ENCODE results near the gene TBX1. TPM values are rescaled to one million over a fixed set of nuclear protein-coding genes. Genes with fewer than 3 reads are reported as not detected.

Gene TBX1
- total RNA-seq, 2 experiments from 2014 or later = 0.23 TPM; not detected in 1

GRCh38 chr22:19719050-19719482 is 41.5 kb upstream of the TBX1 start:
- no TSS peak for BruUV-seq (replicated peaks)
- intact Hi-C loops (cut with micrococcal nuclease; ENCODE audit: unreplicated experiment) = no loop called here
- H3K4me2 ChIP-seq (ENCODE audit: low read length) = no peak overlapping the region

GRCh38 chr22:19719488-19720021 is 41.0 kb upstream of the TBX1 start:
- Histone ChIP-seq H3K79me2 (ENCODE audit: insufficient read depth, low read depth, low read length) (no peaks in the 10 kb centered on the region), H3K4me2 (ENCODE audit: low read length) (no peak overlapping the region), H3K9me3 (ENCODE audit: low read length) (no peaks in the 10 kb centered on the region), H2AFZ (ENCODE audit: low read length) (no peak overlapping the region), H3K4me1 (ENCODE audit: insufficient read depth, low read length, poor library complexity, severe bottlenecking) (no peaks in the 10 kb centered on the region), H3K27ac (ENCODE audit: low read depth, low read length, poor library complexity, severe bottlenecking) (no peak overlapping the region), H3K36me3 (ENCODE audit: insufficient read depth, low read length) (no peaks in the 10 kb centered on the region), H4K20me1 (ENCODE audit: insufficient read depth, low read length) (no peaks in the 10 kb centered on the region), H3K9me2 (ENCODE audit: insufficient read depth, low read length) (no peaks in the 10 kb centered on the region), H3K4me3 (ENCODE audit: low read depth, low read length, poor library complexity, severe bottlenecking) (no peak overlapping the region)
- TF ChIP-seq EZH2phosphoT487 (IDR thresholded peaks at IDR 0.05; ENCODE audit: borderline replicate concordance, low read depth, low read length) = no peak
- TF ChIP-seq, protein P1, sequence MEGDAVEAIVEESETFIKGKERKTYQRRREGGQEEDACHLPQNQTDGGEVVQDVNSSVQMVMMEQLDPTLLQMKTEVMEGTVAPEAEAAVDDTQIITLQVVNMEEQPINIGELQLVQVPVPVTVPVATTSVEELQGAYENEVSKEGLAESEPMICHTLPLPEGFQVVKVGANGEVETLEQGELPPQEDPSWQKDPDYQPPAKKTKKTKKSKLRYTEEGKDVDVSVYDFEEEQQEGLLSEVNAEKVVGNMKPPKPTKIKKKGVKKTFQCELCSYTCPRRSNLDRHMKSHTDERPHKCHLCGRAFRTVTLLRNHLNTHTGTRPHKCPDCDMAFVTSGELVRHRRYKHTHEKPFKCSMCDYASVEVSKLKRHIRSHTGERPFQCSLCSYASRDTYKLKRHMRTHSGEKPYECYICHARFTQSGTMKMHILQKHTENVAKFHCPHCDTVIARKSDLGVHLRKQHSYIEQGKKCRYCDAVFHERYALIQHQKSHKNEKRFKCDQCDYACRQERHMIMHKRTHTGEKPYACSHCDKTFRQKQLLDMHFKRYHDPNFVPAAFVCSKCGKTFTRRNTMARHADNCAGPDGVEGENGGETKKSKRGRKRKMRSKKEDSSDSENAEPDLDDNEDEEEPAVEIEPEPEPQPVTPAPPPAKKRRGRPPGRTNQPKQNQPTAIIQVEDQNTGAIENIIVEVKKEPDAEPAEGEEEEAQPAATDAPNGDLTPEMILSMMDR (conservative IDR thresholded peaks at IDR 0.05; ENCODE audit: low read length) = no peak
- no TSS peak for BruUV-seq (replicated peaks)
- DNase-seq (ENCODE audit: low spot score) = no peak
- intact Hi-C loops (cut with micrococcal nuclease; ENCODE audit: unreplicated experiment) = no loop called here
- ChIA-PET POLR2A (no interaction called here), CTCF (ENCODE audit: unreplicated experiment) (no interaction called here)

More at GRCh38 chr22:19719050-19719482, 41.5 kb upstream of the TBX1 start:
- Histone ChIP-seq H3K4me1 (ENCODE audit: insufficient read depth, low read length, poor library complexity, severe bottlenecking) (no peaks in the 10 kb centered on the region), H3K9me2 (ENCODE audit: insufficient read depth, low read length) (no peaks in the 10 kb centered on the region), H3K79me2 (ENCODE audit: insufficient read depth, low read depth, low read length) (no peaks in the 10 kb centered on the region), H3K9me3 (ENCODE audit: low read length) (no peaks in the 10 kb centered on the region), H3K4me3 (ENCODE audit: low read depth, low read length, poor library complexity, severe bottlenecking) (no peak overlapping the region), H3K27ac (ENCODE audit: low read depth, low read length, poor library complexity, severe bottlenecking) (no peak overlapping the region), H3K36me3 (ENCODE audit: insufficient read depth, low read length) (no peaks in the 10 kb centered on the region), H2AFZ (ENCODE audit: low read length) (no peak overlapping the region), H4K20me1 (ENCODE audit: insufficient read depth, low read length) (no peaks in the 10 kb centered on the region)
- CTCF ChIA-PET (ENCODE audit: unreplicated experiment) = no interaction called here
- no peak for DNase-seq (ENCODE audit: low spot score)
- no peak for TF ChIP-seq EZH2phosphoT487 (IDR thresholded peaks at IDR 0.05; ENCODE audit: borderline replicate concordance, low read depth, low read length)
- TF ChIP-seq, protein P1 (conservative IDR thresholded peaks at IDR 0.05; ENCODE audit: low read length) = no peak
- POLR2A ChIA-PET = no interaction called here

- Histone ChIP-seq H3K9me3 (ENCODE audit: low read length) (no peaks in the 10 kb centered on the region), H3K27ac (ENCODE audit: low read depth, low read length, poor library complexity, severe bottlenecking) (no peak overlapping the region), H2AFZ (ENCODE audit: low read length) (no peak overlapping the region), H4K20me1 (ENCODE audit: insufficient read depth, low read length) (no peaks in the 10 kb centered on the region), H3K79me2 (ENCODE audit: insufficient read depth, low read depth, low read length) (no peaks in the 10 kb centered on the region), H3K36me3 (ENCODE audit: insufficient read depth, low read length) (no peaks in the 10 kb centered on the region), H3K9me2 (ENCODE audit: insufficient read depth, low read length) (no peaks in the 10 kb centered on the region), H3K4me3 (ENCODE audit: low read depth, low read length, poor library complexity, severe bottlenecking) (no peak overlapping the region), H3K4me2 (ENCODE audit: low read length) (no peak overlapping the region), H3K4me1 (ENCODE audit: insufficient read depth, low read length, poor library complexity, severe bottlenecking) (no peaks in the 10 kb centered on the region)
- no peak for TF ChIP-seq EZH2phosphoT487 (IDR thresholded peaks at IDR 0.05; ENCODE audit: borderline replicate concordance, low read depth, low read length)
- TF ChIP-seq, protein P1 (conservative IDR thresholded peaks at IDR 0.05; ENCODE audit: low read length) = no peak
- intact Hi-C loops (cut with micrococcal nuclease; ENCODE audit: unreplicated experiment) = no loop called here
- BruUV-seq (replicated peaks) = no TSS peak
- CTCF ChIA-PET (ENCODE audit: unreplicated experiment) = no interaction called here
- no peak for DNase-seq (ENCODE audit: low spot score)
- POLR2A ChIA-PET = no interaction called here
Observed at GRCh38 chr22:19720150-19720827, 40.3 kb upstream of the TBX1 start.
